Ectodermal cell (in vitro differentiated cells): ENCODE data around the gene MKKS.
"Not testable (repeated sequence)": the region's sequence is repeated elsewhere in the genome, so short reads cannot be mapped to it uniquely, and the experiment has no call there.

Source experiments
- H3K27ac ChIP-seq: 2 replicates; pipeline ENCODE4 v1.7.0; 2013; ENCODE audit warnings: mild to moderate bottlenecking, low read depth, low read length; ENCODE audit not compliant: insufficient read depth, poor library complexity, severe bottlenecking
- H3K27me3 ChIP-seq: 2 replicates; pipeline ENCODE4 v1.7.0; 2013; ENCODE audit warnings: mild to moderate bottlenecking, low read length; ENCODE audit not compliant: insufficient read depth, control insufficient read depth, poor library complexity, severe bottlenecking
- H3K36me3 ChIP-seq: one replicate; pipeline ENCODE4 v1.7.0; 2013; ENCODE audit warnings: low read length; ENCODE audit not compliant: control insufficient read depth, insufficient read depth
- H3K4me1 ChIP-seq: one replicate; pipeline ENCODE4 v1.7.0; 2013; ENCODE audit warnings: low read length; ENCODE audit not compliant: control insufficient read depth, insufficient read depth
- H3K4me3 ChIP-seq: 2 replicates; pipeline ENCODE4 v1.7.0; 2013; ENCODE audit warnings: low read depth, low read length, control low read depth; ENCODE audit not compliant: insufficient read depth
- H3K9me3 ChIP-seq: 2 replicates; pipeline ENCODE4 v1.7.0; 2013; ENCODE audit warnings: mild to moderate bottlenecking, low read length, moderate library complexity; ENCODE audit not compliant: control insufficient read depth
- WGBS, 2 experiments: methylation state at CpG; one replicate each; pipeline ENCODE4 v1.1.7; 2013; ENCODE audit warnings: missing lambda C conversion rate in 2 of 2; 5-methylcytosine and 5-hydroxymethylcytosine counted together

The MKKS gene

GRCh38 chr20:10419550-10420133 is 14.4 kb downstream of the MKKS start:
- H3K4me1 ChIP-seq = peaks cover 11% of the 10 kb centered on the region
- H3K4me3 ChIP-seq = no peak overlapping the region
- H3K27ac ChIP-seq = no peak overlapping the region
- H3K27me3 ChIP-seq = no peaks in the 10 kb centered on the region
- WGBS, 2 experiments = 94 to 95% methylated on average over 5 of the region's 5 CpGs
- H3K9me3 ChIP-seq = no peaks in the 10 kb centered on the region
- H3K36me3 ChIP-seq = no peaks in the 10 kb centered on the region

GRCh38 chr20:10417218-10417617 is 16.8 kb downstream of the MKKS start:
- not testable (repeated sequence) for H3K4me3 ChIP-seq, H3K9me3 ChIP-seq, H3K27me3 ChIP-seq, H3K36me3 ChIP-seq, H3K27ac ChIP-seq
- peaks cover 11% of the 10 kb centered on the region for H3K4me1 ChIP-seq
- 95 to 100% methylated on average over 2 of the region's 2 CpGs for WGBS, 2 experiments

GRCh38 chr20:10415013-10415650 is 18.9 kb downstream of the MKKS start:
- no peaks in the 10 kb centered on the region for H3K9me3 ChIP-seq
- H3K36me3 ChIP-seq = no peaks in the 10 kb centered on the region
- 83 to 88% methylated on average over 3 of the region's 3 CpGs for whole genome bisulfite sequencing, 2 experiments
- H3K4me1 ChIP-seq = peaks cover 11% of the 10 kb centered on the region
- no peak overlapping the region for H3K4me3 ChIP-seq
- H3K27me3 ChIP-seq = no peaks in the 10 kb centered on the region
- no peak overlapping the region for H3K27ac ChIP-seq

GRCh38 chr20:10412591-10413408 is 21.2 kb downstream of the MKKS start:
- H3K4me3 ChIP-seq = no peak overlapping the region
- WGBS, 2 experiments = 91 to 98% methylated on average over 4 to 5 of the region's 5 CpGs

GRCh38 chr20:10411673-10412072 is 22.3 kb downstream of the MKKS start:
- no peak overlapping the region for H3K4me3 ChIP-seq
- H3K4me1 ChIP-seq = peaks cover 11% of the 10 kb centered on the region
- no CpG with 5 or more reads among the region's 1 CpG for WGBS, 2 experiments
- no peaks in the 10 kb centered on the region for H3K27me3 ChIP-seq
- no peaks in the 10 kb centered on the region for H3K36me3 ChIP-seq
- H3K27ac ChIP-seq = no peak overlapping the region
- H3K9me3 ChIP-seq = no peaks in the 10 kb centered on the region

More at GRCh38 chr20:10412591-10413408, 21.2 kb downstream of the MKKS start:
- Histone ChIP-seq H3K4me1 (peaks cover 11% of the 10 kb centered on the region), H3K9me3 (no peaks in the 10 kb centered on the region), H3K36me3 (no peaks in the 10 kb centered on the region), H3K27me3 (no peaks in the 10 kb centered on the region), H3K27ac (no peak overlapping the region)

GRCh38 chr20:10408108-10408813 is 25.8 kb downstream of the MKKS start:
- 86 to 93% methylated on average over 1 of the region's 2 CpGs for WGBS, 2 experiments

GRCh38 chr20:10404959-10405530 is 29.0 kb downstream of the MKKS start:
- no peak overlapping the region for H3K4me3 ChIP-seq
- 93 to 98% methylated on average over 3 of the region's 4 CpGs for WGBS, 2 experiments

More at GRCh38 chr20:10408108-10408813, 25.8 kb downstream of the MKKS start:
- Histone ChIP-seq H3K9me3 (no peaks in the 10 kb centered on the region), H3K36me3 (no peaks in the 10 kb centered on the region), H3K27me3 (no peaks in the 10 kb centered on the region), H3K27ac (no peak overlapping the region), H3K4me1 (no peaks in the 10 kb centered on the region), H3K4me3 (no peak overlapping the region)

GRCh38 chr20:10404023-10404628 is 29.9 kb downstream of the MKKS start:
- Histone ChIP-seq H3K27ac (no peak overlapping the region), H3K36me3 (no peaks in the 10 kb centered on the region), H3K27me3 (no peaks in the 10 kb centered on the region), H3K9me3 (no peaks in the 10 kb centered on the region), H3K4me1 (no peaks in the 10 kb centered on the region), H3K4me3 (no peak overlapping the region)
- 92 to 98% methylated on average over 2 of the region's 2 CpGs for WGBS, 2 experiments

More at GRCh38 chr20:10404959-10405530, 29.0 kb downstream of the MKKS start:
- Histone ChIP-seq H3K36me3 (no peaks in the 10 kb centered on the region), H3K27me3 (no peaks in the 10 kb centered on the region), H3K4me1 (no peaks in the 10 kb centered on the region), H3K9me3 (no peaks in the 10 kb centered on the region), H3K27ac (no peak overlapping the region)

GRCh38 chr20:10402938-10403608 is 30.9 kb downstream of the MKKS start:
- Histone ChIP-seq H3K9me3 (no peaks in the 10 kb centered on the region), H3K27ac (no peak overlapping the region), H3K4me3 (no peak overlapping the region), H3K4me1 (no peaks in the 10 kb centered on the region), H3K27me3 (no peaks in the 10 kb centered on the region), H3K36me3 (no peaks in the 10 kb centered on the region)
- 88 to 92% methylated on average over 3 of the region's 3 CpGs for WGBS, 2 experiments
